B cell (primary cell): ENCODE data around the gene SPINT3. TPM values are rescaled to one million over a fixed set of nuclear protein-coding genes. Genes with fewer than 3 reads are reported as not detected.
"Not testable (repeated sequence)": the region's sequence is repeated elsewhere in the genome, so short reads cannot be mapped to it uniquely, and the experiment has no call there.

ENCODE experiments used
- ATAC-seq: fragments of 200-7000 bp; cut with Tn5 transposase; one replicate; pipeline ENCODE4 v1.10.0; 2021; ENCODE audit warnings: low read depth, mild to moderate bottlenecking, moderate number of reproducible peaks, moderate library complexity
- CTCF ChIA-PET: fragments of 350-600 bp; sonication (Branson Sonifier 250); formaldehyde crosslinking; loops from one replicate; lab custom pipeline; 2021; ENCODE audit warnings: antibody characterized with exemption, inconsistent platforms; lab: Charles Lee
- POLR2A ChIA-PET: fragments of 350-600 bp; sonication (Branson Sonifier 250); formaldehyde crosslinking; loops from one replicate; lab custom pipeline; 2021; ENCODE audit warnings: antibody characterized with exemption; lab: Charles Lee
- DNase-seq: peaks from one replicate; pipeline ENCODE4 v3.0.0; 2013
- H2AFZ ChIP-seq: 2 replicates; pipeline ENCODE4 v1.6.1; 2012; ENCODE audit warnings: mild to moderate bottlenecking, low read depth, low read length; ENCODE audit not compliant: insufficient read depth, poor library complexity, severe bottlenecking
- H3K27ac ChIP-seq, 2 donors: 1 replicate in 1 of 2; 2 replicates in 1 of 2; pipeline ENCODE4 v1.5.1; 2012 to 2013; ENCODE audit warnings: low read length in 2 of 2, mild to moderate bottlenecking in 2 of 2, moderate library complexity in 1 of 2
- H3K27me3 ChIP-seq, 4 experiments: fragments of 200-600 bp in 1 of 4; sonication (generic) in 1 of 4; replicated peaks in 1 of 4; 1 replicate in 2 of 4; 2 replicates in 2 of 4; pipeline versions ENCODE4 v1.6.1 to v1.7.0; 2013 to 2016; ENCODE audit warnings: low read length in 3 of 4, mild to moderate bottlenecking in 2 of 4, mixed read lengths in 1 of 4, moderate library complexity in 1 of 4; ENCODE audit not compliant: insufficient read depth in 4 of 4, control insufficient read depth in 3 of 4; ENCODE audit errors: control extremely low read depth in 1 of 4
- H3K36me3 ChIP-seq, 2 experiments: replicated peaks in 1 of 2; 1 replicate in 1 of 2; 2 replicates in 1 of 2; pipeline versions ENCODE4 v1.6.1 to v1.7.1; 2013; ENCODE audit warnings: low read length in 1 of 2; ENCODE audit not compliant: insufficient read depth in 2 of 2, control insufficient read depth in 1 of 2; ENCODE audit errors: control extremely low read depth in 1 of 2, extremely low read depth in 1 of 2
- H3K4me1 ChIP-seq, 2 donors: fragments of 200-600 bp in 1 of 2; sonication (generic) in 1 of 2; 1 replicate in 1 of 2; 2 replicates in 1 of 2; pipeline versions ENCODE4 v1.5.1 to v1.6.1; 2013 to 2017; ENCODE audit warnings: low read length in 2 of 2; ENCODE audit not compliant: control insufficient read depth in 2 of 2, insufficient read depth in 2 of 2
- H3K4me2 ChIP-seq: replicated peaks from 2 replicates; pipeline ENCODE3; 2012; ENCODE audit warnings: mild to moderate bottlenecking, low read depth, low read length; ENCODE audit not compliant: poor library complexity, severe bottlenecking
- H3K4me3 ChIP-seq, 5 experiments: fragments of 200-600 bp in 1 of 5; sonication (generic) in 1 of 5; 1 replicate in 3 of 5; 2 replicates in 2 of 5; pipeline versions ENCODE4 v1.5.1 to v1.7.0; 2011 to 2016; ENCODE audit warnings: low read length in 4 of 5, mild to moderate bottlenecking in 4 of 5, low read depth in 2 of 5, control low read depth in 1 of 5, moderate library complexity in 1 of 5; ENCODE audit not compliant: insufficient read depth in 1 of 5; ENCODE audit errors: control extremely low read depth in 1 of 5, extremely low read depth in 1 of 5
- H3K79me2 ChIP-seq: fragments of 200-600 bp; sonication (generic); one replicate; pipeline ENCODE4 v1.6.0; 2016; ENCODE audit warnings: low read length; ENCODE audit not compliant: control insufficient read depth, insufficient read depth
- H3K9ac ChIP-seq: fragments of 200-600 bp; sonication (generic); 2 replicates; pipeline ENCODE4 v1.6.1; 2017; ENCODE audit warnings: mild to moderate bottlenecking, low read length, moderate library complexity
- H3K9me3 ChIP-seq, 3 donors: one replicate each; pipeline versions ENCODE4 v1.6.1 to v1.7.1; 2013; ENCODE audit warnings: low read length in 2 of 3; ENCODE audit not compliant: control insufficient read depth in 2 of 3, insufficient read depth in 1 of 3; ENCODE audit errors: control extremely low read depth in 1 of 3
- H4K20me1 ChIP-seq: 2 replicates; pipeline ENCODE4 v1.6.0; 2012; ENCODE audit warnings: mild to moderate bottlenecking, low read length; ENCODE audit not compliant: insufficient read depth, control insufficient read depth, poor library complexity, severe bottlenecking
- H3K27ac Mint-ChIP-seq: one replicate; pipeline ENCODE4 v1.8.0; 2021; ENCODE audit warnings: mixed read lengths
- H3K27me3 Mint-ChIP-seq: one replicate; pipeline ENCODE4 v1.8.0; 2021; ENCODE audit warnings: mixed read lengths
- H3K4me1 Mint-ChIP-seq: one replicate; pipeline ENCODE4 v1.8.0; 2021; ENCODE audit warnings: mixed read lengths
- H3K4me3 Mint-ChIP-seq: one replicate; pipeline ENCODE4 v1.8.0; 2021; ENCODE audit warnings: mixed read lengths
- H3K9me3 Mint-ChIP-seq: one replicate; pipeline ENCODE4 v1.8.0; 2022; ENCODE audit warnings: mixed read lengths; ENCODE audit not compliant: insufficient read depth
- EZH2 ChIP-seq: IDR thresholded peaks from 2 replicates; pipeline ENCODE4 v1.6.1; 2012; ENCODE audit warnings: borderline replicate concordance, low read depth, mild to moderate bottlenecking, moderate library complexity, low read length; ENCODE audit not compliant: insufficient read depth, poor library complexity, severe bottlenecking
- WGBS: methylation state at CpG from one replicate; pipeline ENCODE4 v1.1.5; 2013; ENCODE audit warnings: missing lambda C conversion rate; ENCODE audit not compliant: insufficient coverage; 5-methylcytosine and 5-hydroxymethylcytosine counted together
- intact Hi-C: fragments of 100-400 bp; cut with micrococcal nuclease; formaldehyde crosslinking; loops from one replicate; pipeline ENCODE4 v1.10.0; 2022
- polyA plus RNA-seq: library from polyadenylated mRNA; depleted of rRNA; stranded (reverse); fragments of >200 nt; gene quantifications from 2 replicates; pipeline ENCODE4 v1.2.3, GENCODE V29; 2012
- total RNA-seq, 2 donors: library from RNA; stranded (reverse); fragments of 120-200 nt in 1 of 2; gene quantifications; 1 replicate in 1 of 2; 2 replicates in 1 of 2; pipeline versions ENCODE4 v1.2.3 to v1.2.4, GENCODE V29; 2013 to 2022
- TF ChIP-seq, protein P1 (sequence below): fragments of 200-600 bp; IDR thresholded peaks from one replicate; pipeline ENCODE4 v1.8.0; 2022; ENCODE audit warnings: antibody characterized with exemption, mild to moderate bottlenecking

SPINT3 gene
- total and polyA plus RNA-seq, 2 donors (not counting 1 experiment from before 2014, with no cell fraction given) = not detected

GRCh38 chr20:45472286-45472685 lies 43.1 kb downstream of the SPINT3 start:
- POLR2A ChIA-PET, H3K9me3 Mint-ChIP-seq, H4K20me1 ChIP-seq, DNase-seq, H3K27ac ChIP-seq, H3K79me2 ChIP-seq, H2AFZ ChIP-seq, H3K4me3 ChIP-seq, CTCF ChIA-PET, H3K36me3 ChIP-seq, H3K27ac Mint-ChIP-seq, H3K9ac ChIP-seq, intact Hi-C loops, H3K4me2 ChIP-seq, ATAC-seq: not testable (repeated sequence)
- peaks cover 17% of the 10 kb centered on the region for H3K4me1 Mint-ChIP-seq
- peaks cover 21 to 23% of the 10 kb centered on the region in 2 donors for H3K4me1 ChIP-seq
- H3K4me3 Mint-ChIP-seq = peak overlapping the region; percentile 32
- 57% methylated on average over 1 of the region's 3 CpGs for WGBS
- peaks cover 0 to 16% (median 0%) of the 10 kb centered on the region in 3 donors for H3K9me3 ChIP-seq
- peaks cover 0 to 43% (median 23%) of the 10 kb centered on the region in 4 experiments for H3K27me3 ChIP-seq
- peaks cover 44% of the 10 kb centered on the region for H3K27me3 Mint-ChIP-seq

DNA sequence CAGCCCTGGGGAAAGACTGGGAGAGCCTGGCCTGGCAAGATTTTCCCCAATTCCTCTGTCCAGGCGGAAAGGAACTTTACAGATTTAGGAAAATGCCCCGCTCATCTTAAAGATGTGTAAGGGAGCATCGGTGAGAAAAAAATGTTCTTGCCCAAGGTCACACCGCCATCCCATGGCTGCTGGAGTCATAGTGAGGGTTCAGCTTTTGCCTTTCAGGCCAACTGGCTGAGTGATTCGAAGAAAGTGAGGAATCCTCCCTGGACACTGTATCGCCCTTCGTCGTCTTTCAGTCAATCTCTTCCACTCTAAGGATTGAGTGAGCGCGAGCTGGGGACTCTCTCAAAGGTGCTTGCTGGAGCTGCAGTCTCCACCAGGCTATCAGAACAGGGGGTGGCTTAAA lies 44.5 kb downstream of the SPINT3 start:
- H3K27me3 Mint-ChIP-seq = peaks cover 54% of the 10 kb centered on the region
- peaks cover 17% of the 10 kb centered on the region for H3K4me1 Mint-ChIP-seq
- H3K9me3 Mint-ChIP-seq = no peaks in the 10 kb centered on the region
- 39% methylated on average over 3 of the region's 10 CpGs for WGBS
- intact Hi-C loops = no loop called here
- ATAC-seq (no peak), DNase-seq (no peak)
- no peak overlapping the region for H3K27ac Mint-ChIP-seq
- peak overlapping the region; percentile 77 for H3K4me3 Mint-ChIP-seq
- Histone ChIP-seq H3K4me1 (peaks cover 21 to 23% of the 10 kb centered on the region in 2 donors), H3K27me3 (peaks cover 0 to 43% (median 25%) of the 10 kb centered on the region in 4 experiments), H3K27ac (no peak overlapping the region), H3K4me3 (peak overlapping the region in 4 of 5 experiments; percentile 19 to 52 (median 38)), H3K9me3 (peaks cover 0 to 15% (median 0%) of the 10 kb centered on the region in 3 donors), H3K79me2 (no peaks in the 10 kb centered on the region), H2AFZ (no peak overlapping the region), H4K20me1 (no peaks in the 10 kb centered on the region), H3K9ac (peak overlapping the region; percentile 56), H3K36me3 (no peaks in the 10 kb centered on the region), H3K4me2 (peak overlapping the region; percentile 88)
- TF ChIP-seq, protein P1, sequence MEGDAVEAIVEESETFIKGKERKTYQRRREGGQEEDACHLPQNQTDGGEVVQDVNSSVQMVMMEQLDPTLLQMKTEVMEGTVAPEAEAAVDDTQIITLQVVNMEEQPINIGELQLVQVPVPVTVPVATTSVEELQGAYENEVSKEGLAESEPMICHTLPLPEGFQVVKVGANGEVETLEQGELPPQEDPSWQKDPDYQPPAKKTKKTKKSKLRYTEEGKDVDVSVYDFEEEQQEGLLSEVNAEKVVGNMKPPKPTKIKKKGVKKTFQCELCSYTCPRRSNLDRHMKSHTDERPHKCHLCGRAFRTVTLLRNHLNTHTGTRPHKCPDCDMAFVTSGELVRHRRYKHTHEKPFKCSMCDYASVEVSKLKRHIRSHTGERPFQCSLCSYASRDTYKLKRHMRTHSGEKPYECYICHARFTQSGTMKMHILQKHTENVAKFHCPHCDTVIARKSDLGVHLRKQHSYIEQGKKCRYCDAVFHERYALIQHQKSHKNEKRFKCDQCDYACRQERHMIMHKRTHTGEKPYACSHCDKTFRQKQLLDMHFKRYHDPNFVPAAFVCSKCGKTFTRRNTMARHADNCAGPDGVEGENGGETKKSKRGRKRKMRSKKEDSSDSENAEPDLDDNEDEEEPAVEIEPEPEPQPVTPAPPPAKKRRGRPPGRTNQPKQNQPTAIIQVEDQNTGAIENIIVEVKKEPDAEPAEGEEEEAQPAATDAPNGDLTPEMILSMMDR = no peak
- no peak for TF ChIP-seq EZH2
- ChIA-PET CTCF (interaction anchor here (1.0 to 1.4 kb wide), 3 partner anchors 15 to 108 kb away, joined by 3 to 5 read pairs (median 4); partner anchors contain the start of gene SYS1), POLR2A (no interaction called here)
